ENCODE measurements around the gene SNX2.

Gene SNX2

GRCh38 chr5:122835681-122836080 is 60.8 kb downstream of the SNX2 start:
- H4K5ac ChIP-seq (ENCODE audit: low read length): no peak overlapping the region
- H3K27me3 ChIP-seq (ENCODE audit: insufficient read depth, low read length, poor library complexity): no peaks in the 10 kb centered on the region
- H2BK5ac ChIP-seq (ENCODE audit: low read length): no peak overlapping the region
- H2BK120ac ChIP-seq (ENCODE audit: low read depth, low read length): no peak overlapping the region
- H4K8ac ChIP-seq (ENCODE audit: low read depth, low read length): no peak overlapping the region
- H3K9ac ChIP-seq (ENCODE audit: low read length): no peak overlapping the region
- no peaks in the 10 kb centered on the region for H3K4me1 ChIP-seq (ENCODE audit: control insufficient read depth, low read depth, low read length)
- no peaks in the 10 kb centered on the region for H3K79me2 ChIP-seq (ENCODE audit: control insufficient read depth, insufficient read depth, low read length)
- H3K56ac ChIP-seq (ENCODE audit: low read length): no peak overlapping the region
- no peak overlapping the region for H3K27ac ChIP-seq (ENCODE audit: low read depth, low read length)
- H3K18ac ChIP-seq (ENCODE audit: low read length): no peak overlapping the region
- no CpG with 5 or more reads among the region's 1 CpG for WGBS (ENCODE audit: extremely low coverage, insufficient coverage, low lambda C conversion rate)
- no peaks in the 10 kb centered on the region for H3K36me3 ChIP-seq (ENCODE audit: control insufficient read depth, insufficient read depth, low read length)
- H3K4ac ChIP-seq (ENCODE audit: low read depth, low read length): no peak overlapping the region
- no peak overlapping the region for H3K4me3 ChIP-seq (ENCODE audit: low read length)
- no peak for DNase-seq
- no peak overlapping the region for H2AK5ac ChIP-seq (ENCODE audit: low read length)
- no peak overlapping the region for H3K4me2 ChIP-seq (ENCODE audit: low read length)
- H3K79me1 ChIP-seq (ENCODE audit: low read length): no peaks in the 10 kb centered on the region
- H2BK15ac ChIP-seq (replicated peaks; ENCODE audit: low read depth): no peak overlapping the region
- no peak overlapping the region for H3K23ac ChIP-seq (ENCODE audit: low read length)

- Histone ChIP-seq H3K4me2 (ENCODE audit: low read length) (no peak overlapping the region), H3K79me1 (ENCODE audit: low read length) (no peaks in the 10 kb centered on the region), H3K23ac (ENCODE audit: low read length) (no peak overlapping the region), H3K27ac (ENCODE audit: low read depth, low read length) (no peak overlapping the region), H3K56ac (ENCODE audit: low read length) (no peak overlapping the region), H3K36me3 (ENCODE audit: control insufficient read depth, insufficient read depth, low read length) (no peaks in the 10 kb centered on the region), H2BK15ac (replicated peaks; ENCODE audit: low read depth) (no peak overlapping the region), H2BK120ac (ENCODE audit: low read depth, low read length) (no peak overlapping the region), H2AK5ac (ENCODE audit: low read length) (no peak overlapping the region), H3K9ac (ENCODE audit: low read length) (no peak overlapping the region), H3K79me2 (ENCODE audit: control insufficient read depth, insufficient read depth, low read length) (no peaks in the 10 kb centered on the region), H3K27me3 (ENCODE audit: insufficient read depth, low read length, poor library complexity) (no peaks in the 10 kb centered on the region), H3K18ac (ENCODE audit: low read length) (no peak overlapping the region), H3K4me1 (ENCODE audit: control insufficient read depth, low read depth, low read length) (no peaks in the 10 kb centered on the region), H3K4me3 (ENCODE audit: low read length) (no peak overlapping the region), H4K5ac (ENCODE audit: low read length) (no peak overlapping the region), H2BK5ac (ENCODE audit: low read length) (no peak overlapping the region), H4K8ac (ENCODE audit: low read depth, low read length) (no peak overlapping the region), H3K4ac (ENCODE audit: low read depth, low read length) (no peak overlapping the region)
- DNase-seq: no peak
- WGBS (ENCODE audit: extremely low coverage, insufficient coverage, low lambda C conversion rate): no CpG with 5 or more reads among the region's 3 CpGs
These were observed 62.1 kb downstream of the SNX2 start for GRCh38 chr5:122836947-122837346.

GRCh38 chr5:122839731-122840130 is 64.9 kb downstream of the SNX2 start:
- H4K5ac ChIP-seq (ENCODE audit: low read length): no peak overlapping the region
- H2BK5ac ChIP-seq (ENCODE audit: low read length): no peak overlapping the region
- no CpG with 5 or more reads among the region's 4 CpGs for WGBS (ENCODE audit: extremely low coverage, insufficient coverage, low lambda C conversion rate)
- no peak overlapping the region for H3K4me3 ChIP-seq (ENCODE audit: low read length)
- H2BK15ac ChIP-seq (replicated peaks; ENCODE audit: low read depth): no peak overlapping the region
- no peaks in the 10 kb centered on the region for H3K79me1 ChIP-seq (ENCODE audit: low read length)
- H3K18ac ChIP-seq (ENCODE audit: low read length): no peak overlapping the region
- H2BK120ac ChIP-seq (ENCODE audit: low read depth, low read length): no peak overlapping the region
- H3K23ac ChIP-seq (ENCODE audit: low read length): no peak overlapping the region
- no peak for DNase-seq
- H3K9ac ChIP-seq (ENCODE audit: low read length): no peak overlapping the region
- no peak overlapping the region for H3K4me2 ChIP-seq (ENCODE audit: low read length)
- H3K4ac ChIP-seq (ENCODE audit: low read depth, low read length): no peak overlapping the region
- no peaks in the 10 kb centered on the region for H3K79me2 ChIP-seq (ENCODE audit: control insufficient read depth, insufficient read depth, low read length)
- no peaks in the 10 kb centered on the region for H3K36me3 ChIP-seq (ENCODE audit: control insufficient read depth, insufficient read depth, low read length)
- H3K4me1 ChIP-seq (ENCODE audit: control insufficient read depth, low read depth, low read length): peaks cover 4% of the 10 kb centered on the region
- no peaks in the 10 kb centered on the region for H3K27me3 ChIP-seq (ENCODE audit: insufficient read depth, low read length, poor library complexity)
- H2AK5ac ChIP-seq (ENCODE audit: low read length): no peak overlapping the region
- no peak overlapping the region for H4K8ac ChIP-seq (ENCODE audit: low read depth, low read length)
- H3K56ac ChIP-seq (ENCODE audit: low read length): no peak overlapping the region
- no peak overlapping the region for H3K27ac ChIP-seq (ENCODE audit: low read depth, low read length)

GRCh38 chr5:122842016-122842580 is 67.2 kb downstream of the SNX2 start:
- Histone ChIP-seq H3K18ac (ENCODE audit: low read length) (no peak overlapping the region), H3K9ac (ENCODE audit: low read length) (no peak overlapping the region), H2BK120ac (ENCODE audit: low read depth, low read length) (no peak overlapping the region), H4K8ac (ENCODE audit: low read depth, low read length) (no peak overlapping the region), H3K4me2 (ENCODE audit: low read length) (no peak overlapping the region), H4K5ac (ENCODE audit: low read length) (no peak overlapping the region), H2BK15ac (replicated peaks; ENCODE audit: low read depth) (no peak overlapping the region), H2AK5ac (ENCODE audit: low read length) (no peak overlapping the region), H3K4ac (ENCODE audit: low read depth, low read length) (no peak overlapping the region), H3K4me1 (ENCODE audit: control insufficient read depth, low read depth, low read length) (peaks cover 4% of the 10 kb centered on the region), H3K27me3 (ENCODE audit: insufficient read depth, low read length, poor library complexity) (no peaks in the 10 kb centered on the region), H3K56ac (ENCODE audit: low read length) (no peak overlapping the region), H3K36me3 (ENCODE audit: control insufficient read depth, insufficient read depth, low read length) (no peaks in the 10 kb centered on the region), H2BK5ac (ENCODE audit: low read length) (no peak overlapping the region), H3K79me2 (ENCODE audit: control insufficient read depth, insufficient read depth, low read length) (no peaks in the 10 kb centered on the region), H3K79me1 (ENCODE audit: low read length) (no peaks in the 10 kb centered on the region), H3K4me3 (ENCODE audit: low read length) (no peak overlapping the region), H3K23ac (ENCODE audit: low read length) (no peak overlapping the region), H3K27ac (ENCODE audit: low read depth, low read length) (no peak overlapping the region)
- WGBS (ENCODE audit: extremely low coverage, insufficient coverage, low lambda C conversion rate): 100% methylated on average over 1 of the region's 6 CpGs
- no peak for DNase-seq

- Histone ChIP-seq H3K4ac (ENCODE audit: low read depth, low read length) (no peak overlapping the region), H3K9ac (ENCODE audit: low read length) (peak overlapping the region; percentile 81), H3K4me3 (ENCODE audit: low read length) (no peak overlapping the region), H4K8ac (ENCODE audit: low read depth, low read length) (no peak overlapping the region), H3K27ac (ENCODE audit: low read depth, low read length) (no peak overlapping the region), H3K23ac (ENCODE audit: low read length) (no peak overlapping the region), H3K4me1 (ENCODE audit: control insufficient read depth, low read depth, low read length) (peaks cover 4% of the 10 kb centered on the region), H3K4me2 (ENCODE audit: low read length) (peak overlapping the region; percentile 84), H2BK120ac (ENCODE audit: low read depth, low read length) (no peak overlapping the region), H2BK15ac (replicated peaks; ENCODE audit: low read depth) (no peak overlapping the region), H3K27me3 (ENCODE audit: insufficient read depth, low read length, poor library complexity) (no peaks in the 10 kb centered on the region), H2AK5ac (ENCODE audit: low read length) (no peak overlapping the region), H3K36me3 (ENCODE audit: control insufficient read depth, insufficient read depth, low read length) (no peaks in the 10 kb centered on the region), H3K79me1 (ENCODE audit: low read length) (no peaks in the 10 kb centered on the region), H3K79me2 (ENCODE audit: control insufficient read depth, insufficient read depth, low read length) (no peaks in the 10 kb centered on the region), H3K18ac (ENCODE audit: low read length) (peak overlapping the region; percentile 97), H2BK5ac (ENCODE audit: low read length) (no peak overlapping the region), H4K5ac (ENCODE audit: low read length) (no peak overlapping the region), H3K56ac (ENCODE audit: low read length) (peak overlapping the region; percentile 89)
- WGBS (ENCODE audit: extremely low coverage, insufficient coverage, low lambda C conversion rate): no CpG with 5 or more reads among the region's 22 CpGs
- DNase-seq: peak; percentile 30
These were observed 69.4 kb downstream of the SNX2 start for GRCh38 chr5:122844136-122844909.

GRCh38 chr5:122844910-122845228 is 70.0 kb downstream of the SNX2 start:
- no peak overlapping the region for H3K27ac ChIP-seq (ENCODE audit: low read depth, low read length)
- H3K56ac ChIP-seq (ENCODE audit: low read length): peak overlapping the region; percentile 89
- H3K36me3 ChIP-seq (ENCODE audit: control insufficient read depth, insufficient read depth, low read length): no peaks in the 10 kb centered on the region
- no CpG with 5 or more reads among the region's 16 CpGs for WGBS (ENCODE audit: extremely low coverage, insufficient coverage, low lambda C conversion rate)
- H3K79me2 ChIP-seq (ENCODE audit: control insufficient read depth, insufficient read depth, low read length): no peaks in the 10 kb centered on the region
- no peak for DNase-seq
- H3K4me2 ChIP-seq (ENCODE audit: low read length): peak overlapping the region; percentile 84
- H2AK5ac ChIP-seq (ENCODE audit: low read length): no peak overlapping the region
- H3K79me1 ChIP-seq (ENCODE audit: low read length): no peaks in the 10 kb centered on the region
- H3K4ac ChIP-seq (ENCODE audit: low read depth, low read length): peak overlapping the region; percentile 62
- H3K9ac ChIP-seq (ENCODE audit: low read length): peak overlapping the region; percentile 81
- H3K18ac ChIP-seq (ENCODE audit: low read length): peak overlapping the region; percentile 97
- H4K8ac ChIP-seq (ENCODE audit: low read depth, low read length): no peak overlapping the region
- H3K27me3 ChIP-seq (ENCODE audit: insufficient read depth, low read length, poor library complexity): no peaks in the 10 kb centered on the region
- H3K23ac ChIP-seq (ENCODE audit: low read length): no peak overlapping the region
- H2BK5ac ChIP-seq (ENCODE audit: low read length): no peak overlapping the region
- H3K4me1 ChIP-seq (ENCODE audit: control insufficient read depth, low read depth, low read length): peaks cover 7% of the 10 kb centered on the region
- H2BK15ac ChIP-seq (replicated peaks; ENCODE audit: low read depth): no peak overlapping the region
- H2BK120ac ChIP-seq (ENCODE audit: low read depth, low read length): no peak overlapping the region
- peak overlapping the region; percentile 60 for H4K5ac ChIP-seq (ENCODE audit: low read length)
- H3K4me3 ChIP-seq (ENCODE audit: low read length): peak overlapping the region; percentile 58

Measured in mesendoderm (in vitro differentiated cells).